HG03097 (cell line): ENCODE data around the gene FMO5.
"Not testable (repeated sequence)": the region's sequence is repeated elsewhere in the genome, so short reads cannot be mapped to it uniquely, and the experiment has no call there.

ENCODE experiments used
- ATAC-seq: cut with Tn5 transposase; IDR thresholded peaks from one replicate; pipeline ENCODE4 v1.9.1; 2021; ENCODE audit not compliant: unreplicated experiment, low FRiP score

Gene FMO5

DNA sequence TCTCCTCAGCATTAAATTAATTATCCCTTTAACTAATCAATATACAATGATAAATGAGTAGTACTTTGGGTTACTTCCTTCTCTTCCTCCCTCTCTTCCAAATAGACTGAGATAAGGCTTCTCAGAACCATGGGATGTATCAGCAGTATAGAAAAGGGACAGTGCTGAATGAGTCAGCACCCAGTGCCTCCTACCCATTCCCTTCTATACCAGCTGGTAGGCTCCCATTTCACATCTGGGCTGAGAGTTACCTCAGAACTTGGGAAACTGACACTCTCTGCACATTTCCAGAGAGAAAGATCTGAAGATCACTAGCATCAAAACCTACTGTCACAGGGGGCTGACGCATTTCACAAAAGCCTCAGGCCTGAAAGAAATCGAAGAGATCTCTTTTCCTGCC lies 68.0 kb downstream of the FMO5 start:
- ATAC-seq = not testable (repeated sequence)

DNA sequence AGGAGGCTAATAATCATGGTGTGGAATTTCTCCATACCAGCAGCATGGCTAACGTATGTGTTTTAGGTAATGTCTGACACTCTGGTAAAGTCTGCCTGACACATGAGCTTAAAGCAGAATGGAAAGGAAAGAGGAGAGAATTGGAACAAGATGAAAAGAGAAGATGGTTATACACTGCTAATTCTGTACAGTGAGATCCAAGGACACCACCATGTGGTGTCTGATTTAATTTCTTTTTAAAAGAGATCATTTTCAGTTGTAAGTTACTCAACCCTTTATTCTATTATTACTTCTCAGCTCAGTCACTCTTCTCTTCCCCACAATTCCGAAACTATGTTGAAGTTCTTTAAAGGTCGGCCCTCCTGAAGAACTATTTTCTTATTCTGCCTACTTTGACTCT lies 68.5 kb downstream of the FMO5 start:
- ATAC-seq = no peak

DNA sequence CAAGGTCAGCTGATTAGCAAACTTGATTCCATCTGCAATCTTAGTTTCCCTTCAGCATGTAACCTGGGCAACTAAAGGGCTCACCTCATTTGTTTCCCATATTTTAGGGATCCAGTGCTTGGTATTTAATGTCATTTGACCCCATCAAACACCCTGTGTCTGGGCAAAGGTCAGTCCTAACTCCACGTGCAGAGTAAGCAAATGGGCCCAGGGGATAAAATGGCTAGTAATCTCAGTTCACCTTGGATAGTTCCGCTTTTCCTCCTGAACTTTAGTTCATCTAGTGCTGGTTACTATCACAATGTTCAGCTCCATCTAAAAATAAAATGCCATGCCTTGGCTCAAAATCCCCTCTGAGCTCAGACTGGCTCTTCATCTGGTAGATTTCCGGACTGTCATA lies 72.4 kb downstream of the FMO5 start:
- ATAC-seq = no peak

DNA sequence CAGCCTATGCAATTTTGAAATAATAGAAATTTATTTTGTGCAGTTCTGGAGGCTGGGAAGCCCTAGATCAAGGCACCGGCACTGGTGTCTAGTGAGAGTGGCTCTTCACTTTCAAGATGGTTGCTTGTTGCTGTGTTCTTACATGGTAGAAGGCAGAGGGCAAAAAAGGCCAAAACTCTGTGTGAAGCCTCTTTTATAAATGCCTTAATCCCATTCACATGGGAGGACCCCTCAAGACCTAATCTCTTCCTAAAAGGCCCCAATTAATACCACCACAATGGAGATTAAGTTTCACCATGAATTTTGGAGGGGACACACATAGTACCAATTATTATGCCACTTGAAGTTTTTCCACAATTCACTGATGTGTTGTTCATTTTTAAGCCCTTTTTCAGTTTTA lies 73.9 kb downstream of the FMO5 start:
- ATAC-seq = no peak

DNA sequence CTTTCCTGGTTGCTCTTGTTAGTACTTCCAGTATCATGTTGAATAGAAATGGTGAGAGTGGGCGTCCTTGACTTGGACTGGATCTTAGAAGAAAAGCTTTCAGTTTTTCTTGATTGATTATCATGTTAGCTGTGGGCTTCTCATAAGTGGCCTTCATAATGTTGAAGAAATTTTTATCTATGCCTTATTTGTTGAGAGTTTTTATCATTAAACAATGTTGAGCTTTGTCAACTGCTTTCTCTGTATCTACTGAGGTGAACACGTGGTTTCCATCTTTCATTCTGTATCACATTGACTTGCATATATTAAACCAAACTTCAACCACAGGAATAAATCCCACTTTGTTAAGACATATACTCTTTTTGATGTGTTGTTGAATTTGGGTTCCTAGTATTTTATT lies 82.3 kb downstream of the FMO5 start:
- ATAC-seq = no peak
